ENCODE measurements around the gene CLDN25.

- TF ChIP-seq CTCF (conservative IDR thresholded peaks at IDR 0.05; ENCODE audit: low read depth in 2 of 2) (no peak), REST (IDR thresholded peaks at IDR 0.05; ENCODE audit: unreplicated experiment) (no peak), EZH2 (IDR thresholded peaks at IDR 0.05; ENCODE audit: low read depth, unreplicated experiment) (no peak), POLR2AphosphoS5 (IDR thresholded peaks at IDR 0.05; ENCODE audit: low read depth) (no peak), ZNF114 (CRISPR knock-in tag; IDR thresholded peaks at IDR 0.05) (no peak), ZNF331 (CRISPR knock-in tag; IDR thresholded peaks at IDR 0.05; ENCODE audit: low read depth) (no peak), CREB1 (CRISPR knock-in tag; IDR thresholded peaks at IDR 0.05; ENCODE audit: low read depth) (no peak), EZH2phosphoT487 (IDR thresholded peaks at IDR 0.05; ENCODE audit: unreplicated experiment) (no peak), JUNB (IDR thresholded peaks at IDR 0.05; ENCODE audit: unreplicated experiment) (no peak), STAT1 (IDR thresholded peaks at IDR 0.05; ENCODE audit: unreplicated experiment) (no peak)
Measured at GRCh38 chr11:113828191-113828590, 48.6 kb downstream of the CLDN25 start.

Measured in GM23338 (cell line).